CD4-positive, alpha-beta T cell treated with Interleukin-21 for 1 hour (primary cell): ENCODE measurements around the gene ADAMTS6.
"Not testable (repeated sequence)": the region's sequence is repeated elsewhere in the genome, so short reads cannot be mapped to it uniquely, and the experiment has no call there.

Experiments used
- DNase-seq: peaks from one replicate; pipeline ENCODE4 v3.0.0-alpha.2; 2020

Gene ADAMTS6

GRCh38 chr5:65364907-65365306 lies 116.8 kb downstream of the ADAMTS6 start:
- no peak for DNase-seq

DNA sequence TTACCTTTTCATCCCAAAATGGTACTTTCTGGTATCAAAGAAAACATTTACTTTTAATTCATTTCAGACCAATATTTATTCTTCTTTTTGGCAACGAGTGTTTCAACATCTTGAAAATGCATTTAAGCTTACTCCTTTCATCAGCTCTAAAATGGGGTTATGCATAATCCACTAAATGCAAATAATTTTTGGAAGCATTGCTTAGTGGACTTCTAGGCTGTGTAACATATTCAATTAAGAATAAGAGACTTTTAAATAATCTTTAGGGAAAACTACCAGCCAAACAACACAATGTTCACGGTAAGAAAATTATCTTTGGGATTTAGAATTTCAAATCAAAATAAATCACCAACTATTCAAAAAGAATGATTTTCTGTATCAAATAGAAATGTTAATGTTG lies 118.2 kb downstream of the ADAMTS6 start:
- DNase-seq: no peak

DNA sequence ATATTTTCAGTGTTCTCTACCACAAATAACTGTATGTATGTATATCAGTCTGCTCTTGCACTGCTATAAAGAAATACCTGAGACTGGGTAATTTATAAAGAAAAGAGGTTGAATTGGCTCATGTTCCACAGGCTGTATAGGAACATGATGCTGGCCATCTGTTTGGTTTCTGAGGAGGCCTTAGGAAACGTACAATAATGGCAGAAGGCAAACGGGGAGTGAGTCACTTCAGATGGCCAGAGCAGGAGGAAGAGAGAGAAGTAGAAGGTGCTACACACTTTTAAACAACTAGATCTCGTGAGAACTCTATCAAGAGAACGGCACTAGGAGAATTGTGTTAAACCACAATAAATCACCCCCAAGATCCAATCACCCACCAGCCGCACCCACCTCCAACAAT lies 121.7 kb downstream of the ADAMTS6 start:
- no peak for DNase-seq

- DNase-seq: no peak
These were observed 122.2 kb downstream of the ADAMTS6 start for GRCh38 chr5:65359569-65359968.

- DNase-seq: no peak
These were observed 125.4 kb downstream of the ADAMTS6 start for GRCh38 chr5:65356274-65356673.

- no peak for DNase-seq
These were observed 126.4 kb downstream of the ADAMTS6 start for GRCh38 chr5:65355301-65355700.

DNA sequence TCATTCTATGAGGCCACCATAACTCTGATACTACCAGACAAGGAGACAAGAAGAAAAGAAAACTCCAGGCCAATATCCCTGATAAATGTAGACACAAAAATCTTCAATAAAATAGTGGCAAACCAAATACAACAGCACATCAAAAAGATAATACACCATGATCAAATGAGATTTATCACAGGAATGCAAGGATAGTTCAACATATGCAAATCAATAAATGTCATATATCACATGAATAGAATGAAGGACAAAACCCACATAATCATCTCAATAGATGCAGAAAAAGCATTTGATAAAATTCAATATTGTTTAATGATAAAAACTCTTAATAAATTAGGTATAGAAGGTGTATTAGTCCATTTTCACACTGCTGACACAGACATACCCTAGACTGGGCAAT lies 139.9 kb downstream of the ADAMTS6 start:
- no peak for DNase-seq

DNA sequence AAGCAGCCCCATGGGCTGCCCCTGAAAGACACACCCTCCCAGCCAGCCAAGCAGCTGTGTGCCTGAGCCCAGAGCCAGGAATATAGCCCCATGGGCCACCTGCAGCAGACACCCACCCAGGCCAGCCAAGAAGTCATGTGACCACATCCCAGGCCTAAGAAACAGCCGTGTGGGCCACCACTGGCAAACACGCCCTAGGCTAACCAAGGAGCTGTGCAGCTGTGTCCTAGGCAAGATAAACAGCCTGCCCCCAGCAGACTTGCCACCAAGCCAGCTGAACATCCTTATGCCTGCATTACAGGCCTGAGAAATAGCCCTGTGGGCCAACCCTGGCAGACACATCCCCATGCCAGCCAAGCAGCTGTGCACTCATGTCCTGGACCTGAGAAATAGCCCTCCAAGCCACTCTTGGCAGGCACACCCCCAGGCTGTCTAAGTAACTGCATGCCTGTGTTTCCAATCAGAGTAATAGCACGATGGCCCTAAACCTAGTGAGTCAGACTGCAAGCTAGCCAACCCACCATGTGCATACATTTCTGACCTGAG lies 143.0 kb downstream of the ADAMTS6 start:
- no peak for DNase-seq

DNA sequence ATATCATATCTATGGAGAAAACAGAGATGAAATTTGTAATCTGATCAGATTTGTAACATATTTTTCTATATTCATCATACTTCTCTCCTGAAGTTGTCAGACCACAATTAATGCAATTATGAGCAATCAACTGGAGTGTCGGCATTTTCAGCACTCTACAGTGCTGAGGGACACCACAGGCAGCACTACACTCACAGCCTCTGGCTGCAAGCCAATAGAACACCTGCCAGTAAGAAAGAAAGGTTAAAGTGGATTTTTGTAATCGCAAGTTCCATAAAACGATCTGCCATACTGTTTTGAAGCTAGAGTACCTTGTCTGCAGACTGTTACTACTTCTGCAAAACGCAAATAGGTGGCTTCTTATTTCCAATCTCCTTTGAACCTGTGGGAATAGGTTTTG lies 147.6 kb downstream of the ADAMTS6 start:
- DNase-seq: no peak

GRCh38 chr5:65332591-65332990 lies 149.1 kb downstream of the ADAMTS6 start:
- DNase-seq: no peak

GRCh38 chr5:65329266-65329665 lies 152.5 kb downstream of the ADAMTS6 start:
- DNase-seq: no peak

DNA sequence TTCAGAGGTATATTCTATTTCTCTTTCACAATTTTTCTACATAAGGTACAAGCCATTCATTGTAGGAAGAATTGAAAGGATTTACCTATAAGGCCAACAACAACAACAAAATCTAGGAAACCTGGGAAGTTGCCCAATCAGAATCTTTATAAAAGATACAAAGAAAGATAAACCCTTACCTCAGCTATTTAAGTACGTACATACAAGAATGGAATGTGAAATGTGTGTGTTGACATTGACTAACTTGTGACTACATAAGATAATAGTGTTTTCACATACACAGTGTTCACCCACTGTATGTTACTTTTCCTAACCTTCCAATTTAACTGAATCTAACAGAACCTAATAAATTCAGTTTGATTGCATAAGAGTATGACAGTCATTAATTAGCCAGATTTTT lies 154.1 kb downstream of the ADAMTS6 start:
- DNase-seq: no peak

DNA sequence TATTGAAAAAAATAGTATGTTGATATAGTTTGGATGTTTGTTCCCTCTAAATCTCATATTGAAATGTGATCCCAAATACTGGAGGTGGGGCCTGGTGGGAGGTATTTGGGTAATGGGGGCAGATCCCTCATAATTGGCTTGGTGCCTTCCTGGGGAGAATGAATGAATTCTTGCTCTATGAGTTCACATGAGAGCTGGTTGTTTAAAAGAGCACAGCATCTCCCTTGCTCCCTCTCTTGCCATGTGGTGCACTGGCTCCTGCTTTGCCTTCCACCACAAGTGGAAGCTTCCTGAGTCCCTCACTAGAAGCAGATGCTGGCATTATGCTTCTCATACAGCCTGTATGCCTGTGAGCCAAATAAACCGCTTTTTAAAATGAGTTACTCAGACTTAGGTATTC lies 154.8 kb downstream of the ADAMTS6 start:
- no peak for DNase-seq

DNA sequence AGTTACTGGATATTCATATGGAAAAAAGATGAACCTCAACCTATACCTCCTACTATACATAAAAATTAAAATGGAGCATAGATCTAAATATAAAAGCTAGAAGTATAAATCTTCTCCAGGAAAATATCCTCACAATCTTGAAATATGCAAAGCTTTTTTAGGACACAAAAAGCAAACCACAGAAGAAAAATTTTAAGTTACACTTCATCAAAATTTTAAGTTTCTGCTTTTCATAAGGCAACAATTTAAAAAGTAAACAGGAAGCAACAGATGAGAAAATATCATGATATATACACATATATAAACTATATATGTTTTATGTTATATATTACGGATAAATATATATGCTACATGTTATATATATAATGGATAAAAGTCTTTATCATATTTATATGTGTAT lies 157.5 kb downstream of the ADAMTS6 start:
- DNase-seq: no peak

DNA sequence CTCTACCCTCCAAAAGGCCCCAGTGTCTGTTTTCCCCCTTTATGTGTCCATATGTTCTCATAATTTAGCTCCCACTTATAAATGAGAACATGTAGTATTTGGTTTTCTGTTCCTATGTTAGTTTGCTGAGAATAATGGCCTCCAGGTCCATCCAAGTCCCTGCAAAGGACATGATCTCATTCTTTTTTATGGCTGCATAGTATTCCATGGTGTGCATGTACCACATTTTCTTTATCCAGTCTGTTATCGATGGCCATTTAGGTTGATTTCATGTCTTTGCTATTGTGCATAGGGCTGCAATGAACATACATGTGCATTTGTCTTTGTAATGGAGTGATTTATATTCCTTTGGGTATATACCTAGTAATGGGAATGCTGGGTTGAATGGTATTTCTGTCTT lies 161.0 kb downstream of the ADAMTS6 start:
- not testable (repeated sequence) for DNase-seq

DNA sequence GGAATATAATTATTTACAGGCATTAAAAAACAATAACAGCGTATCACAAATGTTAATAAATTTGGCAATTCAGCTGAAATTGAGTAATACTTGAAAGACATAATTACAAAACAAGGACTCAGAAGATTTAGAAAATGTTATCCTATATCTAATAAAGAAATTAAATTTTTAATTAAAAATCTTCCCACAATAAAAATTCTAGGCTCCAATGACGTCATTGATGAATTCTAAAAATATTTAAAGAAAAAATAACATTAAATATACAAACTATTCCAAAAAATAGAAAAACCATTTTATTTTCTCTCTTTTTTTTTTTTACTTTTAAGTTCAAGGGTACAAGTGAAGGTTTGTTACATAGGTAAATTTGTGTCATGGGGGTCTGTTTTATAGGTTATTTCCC lies 161.5 kb downstream of the ADAMTS6 start:
- no peak for DNase-seq

GRCh38 chr5:65307931-65308330 lies 173.8 kb downstream of the ADAMTS6 start:
- no peak for DNase-seq

DNA sequence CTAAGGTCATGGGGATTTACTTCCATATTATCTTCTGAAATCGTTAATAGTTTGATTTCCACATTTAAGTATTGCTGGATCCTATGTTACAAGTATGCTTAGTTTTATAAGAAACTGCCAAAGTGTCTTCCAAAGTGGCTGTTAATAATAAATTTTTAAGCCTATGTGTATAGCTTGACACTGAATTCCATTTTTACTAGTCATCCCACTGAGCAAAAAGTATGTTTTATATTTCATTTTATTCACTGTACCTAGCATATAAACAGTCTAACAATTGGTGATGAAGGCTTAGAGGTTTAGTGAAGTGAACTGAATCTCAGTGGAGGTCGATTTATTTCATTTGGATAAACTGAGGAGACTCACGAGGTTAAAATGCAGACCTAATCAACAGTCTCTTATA lies 174.6 kb downstream of the ADAMTS6 start:
- DNase-seq: no peak

- DNase-seq: no peak
These were observed 175.8 kb downstream of the ADAMTS6 start for GRCh38 chr5:65305913-65306312.

GRCh38 chr5:65299861-65300260 lies 181.9 kb downstream of the ADAMTS6 start:
- DNase-seq: no peak

GRCh38 chr5:65296067-65296466 lies 185.7 kb downstream of the ADAMTS6 start:
- no peak for DNase-seq

DNA sequence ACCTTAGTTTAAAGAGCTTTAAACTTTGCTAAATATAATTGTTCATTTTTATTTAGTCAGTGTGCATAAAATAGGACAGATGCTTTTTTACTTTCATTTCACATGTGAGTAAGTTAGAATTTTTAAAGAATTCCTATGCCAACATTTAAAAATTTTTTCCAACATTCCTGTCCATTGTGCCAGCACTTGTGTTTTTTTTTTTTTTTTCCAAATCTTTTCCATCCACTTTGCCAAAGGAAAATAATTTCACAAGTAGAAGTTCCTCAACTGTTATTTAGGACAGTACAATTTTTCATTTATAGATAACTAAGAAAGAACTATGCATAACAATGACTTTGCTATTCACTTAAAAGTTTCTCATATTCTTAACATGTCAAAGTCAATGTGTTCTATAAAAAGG lies 189.5 kb downstream of the ADAMTS6 start:
- DNase-seq: no peak

- no peak for DNase-seq
These were observed 191.0 kb downstream of the ADAMTS6 start for GRCh38 chr5:65290677-65291076.

GRCh38 chr5:65288657-65289056 lies 193.1 kb downstream of the ADAMTS6 start:
- no peak for DNase-seq

DNA sequence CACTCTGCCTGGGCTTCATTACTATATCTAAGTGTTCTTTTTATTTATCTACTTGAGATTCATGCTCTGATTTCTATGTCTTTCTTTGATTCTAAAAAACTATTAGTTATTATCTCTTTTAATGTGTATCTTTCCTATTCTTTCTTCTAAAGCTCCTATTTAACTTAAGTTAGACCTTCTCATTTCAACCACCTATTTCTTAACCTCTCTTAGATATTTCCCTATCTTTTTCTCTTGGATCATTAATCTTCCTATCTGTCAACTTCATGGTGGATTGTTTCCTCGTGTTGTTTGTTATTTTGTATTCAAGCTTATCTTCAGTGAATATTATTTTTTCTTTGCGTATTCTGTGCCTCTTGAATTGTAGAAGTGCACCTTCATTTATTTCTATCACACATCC lies 202.1 kb downstream of the ADAMTS6 start:
- no peak for DNase-seq
